Measurements from ENCODE around the gene FBXL17.

Gene FBXL17

DNA sequence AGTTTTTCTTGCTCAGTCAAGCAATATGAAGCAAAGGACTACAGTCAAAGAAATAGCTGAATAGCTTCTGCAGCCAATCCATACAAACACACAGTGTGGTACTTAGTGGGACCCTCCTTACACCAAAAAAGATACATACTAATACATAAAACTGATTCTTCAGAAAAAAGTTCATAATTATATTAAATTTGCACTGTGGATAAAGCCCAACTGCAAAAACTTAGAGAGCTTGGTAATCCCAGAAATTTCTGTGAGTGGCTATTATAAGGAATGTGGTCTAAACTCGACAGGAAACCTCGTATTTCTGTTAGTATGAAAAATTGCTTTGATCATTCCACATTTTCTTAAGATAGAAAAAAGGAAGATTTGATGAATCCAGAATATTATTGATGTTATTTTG lies 245.4 kb downstream of the FBXL17 start:
- in situ Hi-C loops (cut with HindIII; ENCODE audit: low pct_ligation_motif_present, low pct_unique_long_range_greater_than_20kb, low sequenced_read_pairs): no loop called here
- no peak for DNase-seq

DNA sequence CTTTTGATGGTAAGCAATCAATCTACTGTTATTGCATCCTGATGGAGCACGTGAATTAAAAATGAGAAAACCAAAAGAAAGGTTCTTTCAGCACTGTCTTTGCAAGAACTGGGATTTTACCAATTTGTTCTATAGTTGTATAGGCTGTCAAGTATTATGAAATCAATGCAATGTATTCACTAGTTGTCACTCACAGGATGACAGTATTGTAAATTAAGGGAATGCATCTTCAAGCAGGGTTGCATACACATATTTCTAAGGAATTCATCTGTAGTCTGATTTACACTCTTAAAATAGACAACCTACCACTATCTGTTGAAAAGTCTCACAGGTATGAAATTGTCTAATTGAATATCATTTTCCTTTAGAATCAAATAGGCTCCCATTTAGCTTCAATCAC lies 252.8 kb downstream of the FBXL17 start:
- no peak for DNase-seq
- in situ Hi-C loops (cut with HindIII; ENCODE audit: low pct_ligation_motif_present, low pct_unique_long_range_greater_than_20kb, low sequenced_read_pairs): no loop called here

GRCh38 chr5:108125771-108126511 lies 256.0 kb downstream of the FBXL17 start:
- no peak for DNase-seq
- in situ Hi-C loops (cut with HindIII; ENCODE audit: low pct_ligation_motif_present, low pct_unique_long_range_greater_than_20kb, low sequenced_read_pairs): no loop called here

GRCh38 chr5:108124596-108124995 lies 257.3 kb downstream of the FBXL17 start:
- DNase-seq: no peak
- in situ Hi-C loops (cut with HindIII; ENCODE audit: low pct_ligation_motif_present, low pct_unique_long_range_greater_than_20kb, low sequenced_read_pairs): no loop called here

DNA sequence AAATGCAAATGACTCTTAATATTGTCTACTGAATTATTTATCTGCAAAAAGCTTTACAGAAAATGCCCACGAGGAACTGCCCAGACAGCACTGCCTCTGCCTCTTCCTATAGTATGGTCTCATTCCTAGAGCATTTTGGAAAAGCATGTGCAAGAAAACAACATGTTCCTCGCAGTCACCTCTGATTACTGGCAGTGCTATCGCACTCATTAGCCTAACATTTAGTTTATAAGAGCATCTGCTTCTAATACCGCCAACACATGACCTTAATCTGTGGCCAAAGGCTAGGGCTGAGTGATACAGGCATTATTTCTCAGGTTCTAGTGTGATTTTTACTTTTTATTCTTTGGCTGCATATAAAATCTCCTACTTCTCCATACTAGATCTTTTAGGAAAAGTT lies 259.2 kb downstream of the FBXL17 start:
- in situ Hi-C loops (cut with HindIII; ENCODE audit: low pct_ligation_motif_present, low pct_unique_long_range_greater_than_20kb, low sequenced_read_pairs): no loop called here
- DNase-seq: no peak

DNA sequence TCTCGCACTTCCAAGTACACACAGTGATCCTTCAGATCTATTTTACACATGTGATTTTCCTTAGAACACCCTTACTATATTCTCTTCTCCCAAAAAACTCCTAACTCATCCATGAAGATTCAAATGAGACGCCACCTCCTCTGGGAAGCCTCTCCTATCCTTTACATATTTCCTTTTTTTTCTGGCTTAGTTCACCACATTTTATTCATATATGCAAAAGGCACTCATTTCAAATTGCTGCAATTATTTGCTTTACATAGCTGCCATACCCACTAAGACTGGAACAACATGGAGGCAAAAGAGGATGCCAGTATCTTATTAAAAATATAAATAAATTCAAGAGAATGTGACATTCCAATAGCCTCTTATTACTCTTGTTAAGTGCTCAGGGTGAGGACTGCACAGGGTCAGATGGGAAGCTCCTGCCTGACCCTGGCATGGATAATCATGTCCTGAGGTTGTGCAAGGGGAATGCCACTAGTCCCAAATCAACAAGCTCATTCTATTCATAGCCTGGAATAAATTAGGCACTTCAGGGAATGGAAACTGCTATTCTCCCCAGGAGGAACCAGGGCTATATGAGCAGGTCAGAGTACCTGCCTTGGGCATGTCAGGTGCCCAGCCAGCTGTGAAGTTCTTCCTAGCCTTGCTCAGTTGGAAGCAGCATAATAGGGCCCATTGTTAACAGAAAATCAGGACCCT lies 262.9 kb downstream of the FBXL17 start:
- in situ Hi-C loops (cut with HindIII; ENCODE audit: low pct_ligation_motif_present, low pct_unique_long_range_greater_than_20kb, low sequenced_read_pairs): no loop called here
- no peak for DNase-seq

- in situ Hi-C loops (cut with HindIII; ENCODE audit: low pct_ligation_motif_present, low pct_unique_long_range_greater_than_20kb, low sequenced_read_pairs): no loop called here
- no peak for DNase-seq
Observed at GRCh38 chr5:108115673-108116072, 266.2 kb downstream of the FBXL17 start.

- DNase-seq: no peak
- in situ Hi-C loops (cut with HindIII; ENCODE audit: low pct_ligation_motif_present, low pct_unique_long_range_greater_than_20kb, low sequenced_read_pairs): no loop called here
Observed at GRCh38 chr5:108113950-108114349, 267.9 kb downstream of the FBXL17 start.

GRCh38 chr5:108111736-108112135 lies 270.2 kb downstream of the FBXL17 start:
- DNase-seq: no peak
- in situ Hi-C loops (cut with HindIII; ENCODE audit: low pct_ligation_motif_present, low pct_unique_long_range_greater_than_20kb, low sequenced_read_pairs): no loop called here

DNA sequence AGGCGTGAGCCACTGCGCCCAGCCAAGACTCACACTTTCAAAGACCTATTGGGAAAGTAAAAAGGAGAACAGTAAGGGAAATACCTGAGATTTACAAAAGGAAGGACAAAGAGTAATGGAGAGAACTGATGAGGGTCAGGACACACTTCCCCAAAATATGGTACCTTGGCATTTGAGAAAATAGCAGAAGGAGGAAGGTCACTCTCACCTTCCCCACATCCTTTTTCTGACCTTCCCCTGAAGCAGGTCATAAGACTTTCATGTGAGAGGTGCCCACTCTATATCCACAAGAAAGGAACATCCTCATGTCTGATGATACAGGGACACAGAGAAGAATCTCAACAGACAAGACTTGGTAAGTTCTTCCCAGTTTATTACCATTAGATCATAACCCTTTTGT lies 272.8 kb downstream of the FBXL17 start:
- DNase-seq: no peak
- in situ Hi-C loops (cut with HindIII; ENCODE audit: low pct_ligation_motif_present, low pct_unique_long_range_greater_than_20kb, low sequenced_read_pairs): no loop called here

- DNase-seq: no peak
- in situ Hi-C loops (cut with HindIII; ENCODE audit: low pct_ligation_motif_present, low pct_unique_long_range_greater_than_20kb, low sequenced_read_pairs): no loop called here
Observed at GRCh38 chr5:108104448-108104847, 277.4 kb downstream of the FBXL17 start.

DNA sequence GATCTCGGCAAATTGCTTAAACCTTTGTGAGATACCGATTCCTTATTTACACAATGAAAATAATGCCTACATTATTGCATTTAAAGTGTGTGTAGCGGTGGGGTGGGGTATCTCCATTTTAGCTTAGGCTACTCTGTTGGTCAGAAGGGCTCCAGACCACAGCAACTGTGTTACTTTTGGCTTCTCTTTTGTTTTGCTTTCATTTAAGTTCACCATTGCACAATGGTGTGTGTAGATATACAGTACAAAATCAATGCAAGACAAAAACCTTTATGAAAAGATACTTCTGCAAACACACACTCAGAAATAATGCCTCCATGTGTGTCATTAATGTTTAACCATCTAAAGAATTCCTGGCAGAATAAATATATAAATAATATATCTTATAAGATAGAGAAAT lies 279.4 kb downstream of the FBXL17 start:
- no peak for DNase-seq

GRCh38 chr5:108101821-108102220 lies 280.1 kb downstream of the FBXL17 start:
- no peak for DNase-seq
- in situ Hi-C loops (cut with HindIII; ENCODE audit: low pct_ligation_motif_present, low pct_unique_long_range_greater_than_20kb, low sequenced_read_pairs): no loop called here

More for the DNA sequence above, 279.4 kb downstream of the FBXL17 start:
- in situ Hi-C loops (cut with HindIII; ENCODE audit: low pct_ligation_motif_present, low pct_unique_long_range_greater_than_20kb, low sequenced_read_pairs): no loop called here

DNA sequence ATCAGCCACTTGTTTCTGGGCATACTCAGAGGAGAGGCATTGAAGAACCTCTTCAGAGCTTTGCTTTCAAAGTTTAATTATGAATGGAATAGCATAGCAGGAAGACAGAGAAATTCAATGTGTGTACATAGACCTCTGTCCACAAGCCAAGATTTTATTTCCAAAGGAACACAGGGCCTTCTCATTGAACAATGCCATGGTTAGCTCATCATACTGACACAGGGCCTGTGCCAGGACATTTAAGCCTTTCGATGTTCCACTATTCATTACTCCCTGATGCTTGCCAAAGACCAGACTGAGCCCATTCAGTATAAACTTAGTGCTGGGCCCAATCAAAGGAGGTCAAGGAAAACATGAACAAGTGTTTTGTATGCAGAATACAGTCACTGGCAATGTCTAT lies 280.8 kb downstream of the FBXL17 start:
- no peak for DNase-seq

GRCh38 chr5:108094800-108095199 lies 287.1 kb downstream of the FBXL17 start:
- no peak for DNase-seq
- in situ Hi-C loops (cut with HindIII; ENCODE audit: low pct_ligation_motif_present, low pct_unique_long_range_greater_than_20kb, low sequenced_read_pairs): no loop called here

More for the DNA sequence above, 280.8 kb downstream of the FBXL17 start:
- in situ Hi-C loops (cut with HindIII; ENCODE audit: low pct_ligation_motif_present, low pct_unique_long_range_greater_than_20kb, low sequenced_read_pairs): no loop called here

DNA sequence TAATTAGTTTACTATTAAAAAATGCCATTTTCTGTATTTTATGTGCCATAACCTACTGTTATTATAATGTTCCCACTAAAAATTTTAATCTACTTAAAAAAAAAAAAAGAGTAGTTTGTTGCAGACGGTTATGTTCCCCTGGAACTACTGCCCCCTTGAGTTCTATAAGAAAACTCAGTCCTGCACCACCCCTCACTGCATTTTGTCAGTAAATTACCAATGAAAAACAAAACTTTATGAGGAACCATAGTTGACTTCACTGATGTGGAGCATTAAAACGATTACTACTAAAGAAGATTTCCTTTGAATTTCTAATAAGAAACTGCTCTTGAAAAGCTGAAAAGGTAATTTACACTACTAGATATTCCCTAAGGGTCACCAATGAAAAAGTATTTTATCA lies 288.7 kb downstream of the FBXL17 start:
- peak; percentile 25 for DNase-seq
- in situ Hi-C loops (cut with HindIII; ENCODE audit: low pct_ligation_motif_present, low pct_unique_long_range_greater_than_20kb, low sequenced_read_pairs): no loop called here

DNA sequence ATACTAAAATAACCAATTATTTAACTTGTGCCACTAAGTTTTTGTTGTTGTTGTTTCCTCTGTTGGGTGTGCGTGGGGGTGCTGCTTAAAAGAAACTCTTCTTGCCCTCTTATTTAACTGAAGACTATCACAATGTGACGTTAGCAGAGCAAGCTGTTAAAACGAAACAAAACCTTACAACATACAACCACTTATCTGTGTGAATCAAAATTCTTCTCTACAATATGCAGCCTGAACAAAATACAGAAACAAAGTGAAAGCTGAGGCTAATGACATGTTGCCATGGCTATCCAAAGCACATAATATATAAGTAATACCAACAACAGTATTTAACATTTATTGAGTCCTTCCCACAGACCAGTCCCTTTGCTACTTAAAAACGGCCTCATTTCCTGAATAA lies 291.0 kb downstream of the FBXL17 start:
- in situ Hi-C loops (cut with HindIII; ENCODE audit: low pct_ligation_motif_present, low pct_unique_long_range_greater_than_20kb, low sequenced_read_pairs): no loop called here
- DNase-seq: no peak

DNA sequence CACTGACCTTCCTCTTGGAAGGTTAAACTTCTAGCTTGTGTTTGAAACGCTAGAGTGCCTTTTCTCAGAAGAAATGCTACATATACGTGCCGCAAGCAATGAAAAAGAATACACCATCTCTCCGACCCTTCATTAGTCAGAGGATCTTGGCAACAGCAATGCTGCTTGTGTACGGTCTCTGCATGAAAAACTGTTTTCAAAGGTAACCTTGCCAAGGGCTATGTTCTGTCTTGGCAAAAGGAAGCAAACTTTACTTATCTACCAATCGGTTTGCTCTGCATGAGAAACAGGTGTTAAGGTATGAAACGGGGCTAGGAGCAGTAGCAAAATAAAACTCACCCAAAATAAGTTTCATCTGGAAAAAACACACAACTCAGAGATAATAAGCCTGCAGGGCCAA lies 297.8 kb downstream of the FBXL17 start:
- no peak for DNase-seq
- in situ Hi-C loops (cut with HindIII; ENCODE audit: low pct_ligation_motif_present, low pct_unique_long_range_greater_than_20kb, low sequenced_read_pairs): no loop called here

DNA sequence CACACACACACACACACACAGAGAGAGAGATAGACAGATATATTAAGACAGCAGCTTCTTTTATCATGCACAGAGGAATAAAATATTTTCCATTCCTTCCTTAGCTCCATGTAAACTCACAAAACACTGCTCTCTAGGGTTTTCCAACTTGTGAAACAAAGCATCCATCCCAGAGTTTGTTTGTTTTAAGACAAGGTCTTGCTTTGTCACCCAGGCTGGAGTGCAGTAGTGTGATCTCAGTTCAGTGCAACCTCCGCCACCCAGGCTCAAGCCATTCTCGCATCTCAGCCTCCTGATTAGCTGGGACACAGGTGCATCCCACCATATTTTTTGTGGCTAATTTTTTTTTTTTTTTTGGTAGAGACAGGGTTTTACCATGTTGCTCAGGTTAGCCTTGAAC lies 298.7 kb downstream of the FBXL17 start:
- in situ Hi-C loops (cut with HindIII; ENCODE audit: low pct_ligation_motif_present, low pct_unique_long_range_greater_than_20kb, low sequenced_read_pairs): no loop called here
- no peak for DNase-seq

DNA sequence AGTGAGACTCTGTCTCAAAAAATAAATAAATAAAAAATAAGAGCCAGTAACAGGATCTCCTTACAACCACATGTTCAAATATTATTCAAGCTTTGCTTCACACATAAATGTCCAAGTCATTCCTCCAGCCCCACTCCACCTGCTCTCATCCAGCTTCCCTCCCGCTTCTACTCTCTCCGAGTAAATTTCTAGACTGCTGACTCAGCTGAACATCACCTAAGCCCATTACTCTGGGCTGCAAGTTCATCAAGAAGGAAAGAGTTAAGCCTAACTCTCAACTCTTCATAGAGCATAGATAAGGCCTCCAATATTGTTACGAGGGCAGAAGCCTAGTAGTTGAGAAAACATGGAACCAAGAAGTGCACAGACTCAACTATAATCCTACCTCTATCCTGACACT lies 300.2 kb downstream of the FBXL17 start:
- in situ Hi-C loops (cut with HindIII; ENCODE audit: low pct_ligation_motif_present, low pct_unique_long_range_greater_than_20kb, low sequenced_read_pairs): no loop called here
- DNase-seq: no peak

Data from ACHN (cell line).